GM19035 (cell line): ENCODE results near the gene SPRR5.

Experiments used
- ATAC-seq: cut with Tn5 transposase; IDR thresholded peaks from one replicate; pipeline ENCODE4 v1.9.1; 2021; ENCODE audit not compliant: unreplicated experiment

SPRR5 gene

GRCh38 chr1:152942161-152942560 is 4.8 kb upstream of the SPRR5 start:
- ATAC-seq: no peak

- ATAC-seq: no peak
These were observed 758 bp upstream of the SPRR5 start for GRCh38 chr1:152946248-152946647.

- ATAC-seq: no peak
These were observed 4.7 kb downstream of the SPRR5 start for GRCh38 chr1:152951711-152952110.

- no peak for ATAC-seq
These were observed 6.8 kb downstream of the SPRR5 start for GRCh38 chr1:152953761-152954160.

GRCh38 chr1:152954436-152954835 is 7.4 kb downstream of the SPRR5 start:
- ATAC-seq: no peak

GRCh38 chr1:152957561-152957960 is 10.6 kb downstream of the SPRR5 start:
- ATAC-seq: no peak

GRCh38 chr1:152959273-152959672 is 12.3 kb downstream of the SPRR5 start:
- ATAC-seq: no peak

- ATAC-seq: no peak
These were observed 12.9 kb downstream of the SPRR5 start for GRCh38 chr1:152959801-152960451.

GRCh38 chr1:152960452-152961044 is 13.5 kb downstream of the SPRR5 start:
- ATAC-seq: no peak

- no peak for ATAC-seq
These were observed 14.4 kb downstream of the SPRR5 start for GRCh38 chr1:152961226-152961891.

GRCh38 chr1:152962876-152963415 is 15.9 kb downstream of the SPRR5 start:
- no peak for ATAC-seq

- ATAC-seq: no peak
These were observed 17.5 kb downstream of the SPRR5 start for GRCh38 chr1:152964536-152964935.

- ATAC-seq: no peak
These were observed 18.8 kb downstream of the SPRR5 start for GRCh38 chr1:152965853-152966252.

GRCh38 chr1:152967201-152967600 is 20.2 kb downstream of the SPRR5 start:
- ATAC-seq: no peak

- peak; percentile 88 for ATAC-seq
These were observed 21.2 kb downstream of the SPRR5 start for GRCh38 chr1:152968248-152968647.

- ATAC-seq: no peak
These were observed 22.0 kb downstream of the SPRR5 start for GRCh38 chr1:152969036-152969435.

GRCh38 chr1:152970495-152970894 is 23.5 kb downstream of the SPRR5 start, which contains the start of gene SPRR4:
Gene SPRR4 (plus strand): TSS chr1:152970648. CDS start chr1:152971891, 1,243 bp downstream.
- ATAC-seq: no peak

- ATAC-seq: no peak
These were observed 25.3 kb downstream of the SPRR5 start for GRCh38 chr1:152972196-152972886.

GRCh38 chr1:152976688-152977087 is 29.7 kb downstream of the SPRR5 start:
- no peak for ATAC-seq

GRCh38 chr1:152977614-152978013 is 30.6 kb downstream of the SPRR5 start:
- no peak for ATAC-seq

GRCh38 chr1:152980676-152981075 is 33.7 kb downstream of the SPRR5 start:
- no peak for ATAC-seq
